SHP77 treated with DMSO at 0.1 percent for 48 hours (cell line): ENCODE results near the gene SFMBT1.

ENCODE experiments used
- DNase-seq: peaks from one replicate; lab custom pipeline; 2025; lab: John Stamatoyannopoulos, UW

The SFMBT1 gene

GRCh38 chr3:52923963-52924362 is 121.9 kb downstream of the SFMBT1 start:
- no peak for DNase-seq

DNA sequence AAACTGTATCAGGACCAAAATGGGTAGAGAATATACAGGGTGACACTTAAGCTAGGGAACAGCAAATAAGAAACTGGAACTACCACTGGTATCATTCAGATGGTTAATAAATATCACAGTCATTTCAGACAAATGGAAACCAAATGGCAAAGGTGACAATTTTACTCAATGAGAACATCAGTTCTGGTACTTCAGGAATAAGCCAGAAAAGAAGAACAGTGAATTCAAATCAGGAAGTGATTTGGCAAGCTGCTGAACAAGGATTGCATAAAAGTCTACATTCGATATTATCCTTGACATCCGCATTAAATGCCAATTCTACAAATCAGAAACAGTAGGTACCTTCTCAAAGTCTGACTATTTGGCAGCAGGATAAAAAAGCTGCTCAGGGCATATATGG is 125.0 kb downstream of the SFMBT1 start:
- DNase-seq, result no peak

GRCh38 chr3:52917044-52917443 is 128.8 kb downstream of the SFMBT1 start:
- no peak for DNase-seq

DNA sequence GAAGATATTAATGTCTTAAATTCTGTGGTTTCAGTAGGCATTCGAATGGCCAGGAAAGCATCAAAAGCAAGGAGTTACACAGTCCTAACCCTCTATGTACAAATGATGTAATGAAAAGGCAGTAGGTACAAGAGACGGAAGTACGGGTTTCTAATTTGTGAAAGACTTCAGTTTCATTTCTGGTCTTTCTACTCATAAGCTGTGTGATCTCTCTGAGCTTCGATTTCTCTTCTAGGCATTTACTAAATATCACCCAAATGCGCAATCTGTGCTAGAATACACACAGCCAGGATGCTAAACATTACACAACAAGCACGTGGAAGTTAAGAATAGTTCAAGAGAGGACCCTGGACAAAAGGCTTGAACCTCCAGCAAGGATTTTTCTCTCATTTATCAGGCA is 130.6 kb downstream of the SFMBT1 start:
- DNase-seq, result no peak

GRCh38 chr3:52912885-52913731 is 132.8 kb downstream of the SFMBT1 start:
- no peak for DNase-seq

DNA sequence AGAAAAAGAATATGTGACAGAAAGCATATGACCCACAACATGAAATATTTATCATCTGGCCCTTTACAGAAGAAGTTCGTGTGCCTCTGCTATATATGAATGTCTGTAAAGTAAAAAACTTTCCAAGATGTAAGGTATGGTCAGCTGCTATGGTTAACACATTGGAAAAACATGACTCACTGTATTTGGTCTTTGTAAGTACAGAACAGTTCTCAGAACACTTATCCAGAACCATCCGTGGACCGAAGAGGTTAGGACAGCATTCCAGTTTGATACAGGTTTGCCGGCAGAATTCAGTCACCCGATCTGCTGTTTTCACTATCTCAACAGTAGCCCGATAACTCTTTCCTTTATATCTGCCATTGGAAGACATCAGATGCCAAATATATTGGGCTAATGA is 135.1 kb downstream of the SFMBT1 start:
- no peak for DNase-seq

DNA sequence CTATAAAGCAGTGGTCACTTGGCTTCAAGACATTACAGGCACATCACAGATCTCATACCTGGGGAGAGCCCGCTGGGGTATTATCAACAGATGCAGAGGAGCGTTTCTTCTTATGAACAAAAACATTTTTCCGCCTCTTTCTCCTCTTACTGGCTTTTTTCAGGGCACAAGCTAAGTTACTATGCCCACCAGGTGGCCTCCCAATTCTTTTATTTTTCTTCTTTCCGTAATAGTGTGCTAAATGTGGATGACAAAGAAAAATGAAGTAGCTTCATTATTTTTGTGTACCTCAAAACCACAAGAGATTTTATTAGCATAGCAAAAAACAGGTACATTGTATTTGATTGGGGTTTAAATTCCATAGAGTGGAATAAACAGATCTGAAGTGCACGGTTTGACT is 138.4 kb downstream of the SFMBT1 start:
- no peak for DNase-seq

DNA sequence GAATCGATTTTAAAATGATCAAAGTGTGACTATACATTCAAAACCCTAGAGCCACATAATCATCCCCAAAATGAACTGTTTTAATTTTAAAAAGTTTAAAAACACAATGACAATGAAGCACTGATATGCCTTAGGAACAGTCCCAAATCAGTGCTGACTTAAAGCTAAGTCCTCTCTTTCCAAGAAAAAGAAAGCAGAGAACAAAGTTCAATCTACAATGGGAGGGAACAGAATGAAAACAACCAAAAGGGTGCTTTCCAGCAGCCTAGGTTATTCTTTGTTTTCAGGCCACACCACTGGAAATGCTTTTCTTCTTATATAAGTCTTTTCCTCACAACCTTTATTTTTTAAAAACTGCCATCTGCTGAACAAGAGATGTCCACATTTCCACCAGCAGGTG is 141.3 kb downstream of the SFMBT1 start:
- DNase-seq, result no peak

- DNase-seq, result no peak
Measured at GRCh38 chr3:52904000-52904399, 141.9 kb downstream of the SFMBT1 start.

DNA sequence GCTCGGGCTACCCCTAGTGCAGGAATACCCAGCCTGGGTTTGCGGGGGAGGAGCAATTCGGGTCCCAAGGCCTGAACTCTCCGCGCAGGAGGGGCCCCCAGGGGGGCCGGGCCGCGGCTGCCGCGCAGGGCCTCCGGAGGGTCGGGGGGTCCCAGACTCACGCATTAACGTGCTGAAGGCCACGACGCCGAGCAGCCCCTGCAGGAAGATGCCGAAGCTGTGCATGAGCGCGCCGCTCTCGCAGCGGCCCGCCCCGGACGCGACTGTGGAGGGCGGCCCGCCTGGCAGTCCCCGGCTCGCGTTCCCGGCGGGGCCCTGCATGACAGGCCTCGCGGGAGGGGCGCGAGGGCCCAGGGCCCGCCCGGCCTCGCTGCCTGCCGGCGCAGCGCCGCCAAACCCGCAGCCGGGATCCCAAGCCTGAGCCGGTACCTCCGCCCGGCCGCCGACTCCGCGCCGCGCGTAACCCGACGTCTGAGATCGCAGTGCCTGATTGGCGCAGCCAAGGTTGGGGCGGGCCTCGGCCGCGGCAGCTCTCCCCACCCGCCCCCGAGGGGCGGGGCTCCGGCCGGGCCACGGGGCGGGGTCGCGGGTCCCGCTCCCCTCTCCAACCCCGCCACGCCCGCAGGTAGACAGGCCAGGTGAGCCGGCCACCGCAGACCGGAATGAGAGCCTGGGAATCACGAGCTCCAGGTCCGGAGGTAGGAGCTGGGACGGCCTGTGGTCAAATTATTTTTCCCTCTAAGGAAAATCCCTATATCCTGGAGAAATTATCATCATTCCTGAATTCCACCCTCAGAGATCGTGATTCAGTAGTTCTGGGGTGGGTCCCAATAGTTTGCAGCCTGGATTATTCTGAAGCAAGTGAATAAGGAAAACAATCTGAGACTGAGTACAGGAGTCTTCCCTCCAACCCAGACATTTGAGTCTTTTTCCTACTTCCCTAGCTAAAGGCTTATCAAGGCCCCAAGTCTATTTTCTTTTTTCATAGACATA is 148.4 kb downstream of the SFMBT1 start, which contains the start of gene STIMATE:
Gene STIMATE (minus strand): TSS at position 419 of the 993 bp plus-strand sequence. CDS start 98 bp downstream, at position 321.
- DNase-seq, result peak; percentile 21

GRCh38 chr3:52896613-52897012 is 149.3 kb downstream of the SFMBT1 start:
- DNase-seq, result no peak

- DNase-seq, result no peak
Measured at GRCh38 chr3:52896151-52896550, 149.7 kb downstream of the SFMBT1 start.

GRCh38 chr3:52895418-52895817 is 150.5 kb downstream of the SFMBT1 start:
- no peak for DNase-seq

DNA sequence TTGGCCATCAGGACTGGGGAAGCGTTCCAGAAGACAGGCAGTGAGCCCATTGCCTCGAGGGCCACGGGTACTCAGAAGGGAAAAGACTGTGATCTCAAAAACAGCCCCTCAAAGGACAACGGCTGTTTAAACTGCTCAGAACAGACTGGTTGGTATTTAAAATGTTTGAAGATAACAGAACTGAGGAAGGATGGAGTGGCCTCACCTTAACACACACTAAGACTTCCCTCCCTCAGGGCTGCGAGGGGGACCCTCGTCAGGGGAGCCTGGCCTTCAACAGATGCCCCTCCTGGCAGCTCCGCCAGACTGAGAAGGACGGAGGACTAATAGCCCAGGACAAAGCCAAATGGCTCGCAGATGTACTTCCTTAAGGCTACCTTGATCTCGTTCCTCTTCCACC is 151.1 kb downstream of the SFMBT1 start:
- DNase-seq, result no peak

- no peak for DNase-seq
Measured at GRCh38 chr3:52893723-52894122, 152.2 kb downstream of the SFMBT1 start.

- DNase-seq, result no peak
Measured at GRCh38 chr3:52892625-52893311, 153.1 kb downstream of the SFMBT1 start.

DNA sequence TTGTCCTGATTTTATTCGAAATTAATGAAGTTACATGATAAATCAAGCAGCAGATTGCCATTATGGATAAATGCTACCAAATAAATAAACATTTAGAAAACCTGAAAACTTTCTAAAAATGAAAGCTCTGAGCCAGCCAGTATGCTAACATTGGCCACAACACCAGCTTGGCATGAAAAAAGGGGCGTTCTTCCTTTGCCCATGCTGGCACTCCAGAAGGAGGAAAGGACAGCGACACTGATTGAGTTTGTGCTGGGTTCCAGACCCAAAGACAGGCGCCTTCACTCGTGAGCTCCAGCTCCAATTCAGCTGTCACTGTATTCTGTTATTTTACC is 153.6 kb downstream of the SFMBT1 start:
- no peak for DNase-seq

- no peak for DNase-seq
Measured at GRCh38 chr3:52891615-52892081, 154.2 kb downstream of the SFMBT1 start.

DNA sequence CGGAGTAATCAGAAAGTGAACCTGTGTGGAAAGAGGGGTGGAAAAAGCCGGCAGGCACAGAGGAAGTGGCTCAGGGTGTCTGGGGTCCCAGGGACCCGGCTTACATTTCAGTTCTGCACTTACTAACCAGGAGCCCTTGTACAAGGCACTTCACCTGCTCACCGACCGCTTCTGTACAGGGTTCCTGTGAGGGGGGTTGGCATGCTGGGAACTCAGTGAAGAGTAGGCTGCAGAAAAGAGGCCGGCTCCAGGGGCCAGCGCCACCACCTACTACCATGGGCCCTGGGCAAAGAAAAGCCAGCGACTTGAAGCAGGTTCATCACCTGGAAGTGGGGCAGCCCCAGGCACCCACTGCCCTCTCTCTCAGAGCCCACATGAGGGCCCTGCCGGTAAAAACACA is 154.7 kb downstream of the SFMBT1 start:
- DNase-seq, result no peak

- no peak for DNase-seq
Measured at GRCh38 chr3:52890735-52891134, 155.1 kb downstream of the SFMBT1 start.

- DNase-seq, result no peak
Measured at GRCh38 chr3:52889901-52890300, 156.0 kb downstream of the SFMBT1 start.

DNA sequence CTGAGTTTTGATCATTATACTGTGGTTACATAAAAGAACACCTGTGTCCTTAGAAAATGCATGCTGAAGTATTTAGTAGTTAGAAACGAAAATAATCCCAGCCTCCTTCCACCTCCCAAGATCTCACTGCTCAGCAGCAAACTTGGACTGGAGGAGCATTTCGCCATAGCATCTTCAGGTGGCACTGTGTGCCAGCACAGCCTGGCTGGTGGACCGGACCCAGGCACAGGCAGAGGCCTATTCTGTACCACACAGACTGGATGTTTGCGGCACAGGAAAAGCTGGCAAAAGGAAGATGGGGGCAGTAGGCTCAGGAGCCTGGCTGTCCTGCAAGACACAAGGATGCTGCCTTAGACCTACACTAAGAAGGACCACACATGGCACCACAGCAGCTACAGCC is 158.7 kb downstream of the SFMBT1 start:
- DNase-seq, result no peak
